ENCODE measurements around the gene DIPK2A. TPM values are rescaled to one million over a fixed set of nuclear protein-coding genes. Genes with fewer than 3 reads are reported as not detected.

DIPK2A gene
- total RNA-seq, 1 donor from 2014 or later, result 52.0 TPM

DNA sequence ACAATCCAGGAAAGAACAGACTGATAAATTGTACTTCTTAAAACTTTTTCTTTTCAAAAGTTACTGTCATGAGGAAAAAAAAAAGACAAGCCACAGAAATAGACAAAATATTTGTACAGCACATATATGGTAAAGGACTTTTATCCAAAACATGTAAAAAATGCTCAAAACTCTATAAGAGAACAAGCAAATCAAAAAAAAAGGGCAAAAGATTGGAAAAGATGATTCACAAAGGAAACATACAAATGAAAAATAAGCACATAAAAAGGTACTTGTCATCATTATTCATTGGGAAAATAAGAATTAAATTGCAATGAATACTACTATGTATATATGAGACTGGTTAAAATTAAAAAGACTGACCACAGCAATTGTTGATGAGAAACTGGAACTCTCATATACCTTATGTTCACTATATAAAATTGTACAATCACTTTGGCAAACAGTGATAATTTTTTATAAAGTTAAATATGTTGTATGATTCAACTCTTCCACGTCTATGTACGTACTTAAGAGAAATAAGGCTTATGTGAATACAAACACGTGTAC lies 39.7 kb downstream of the DIPK2A start:
- no peak overlapping the region for H3K4me3 Mint-ChIP-seq
- no peaks in the 10 kb centered on the region for H3K27me3 Mint-ChIP-seq (ENCODE audit: low read depth)
- TF ChIP-seq, protein P1, sequence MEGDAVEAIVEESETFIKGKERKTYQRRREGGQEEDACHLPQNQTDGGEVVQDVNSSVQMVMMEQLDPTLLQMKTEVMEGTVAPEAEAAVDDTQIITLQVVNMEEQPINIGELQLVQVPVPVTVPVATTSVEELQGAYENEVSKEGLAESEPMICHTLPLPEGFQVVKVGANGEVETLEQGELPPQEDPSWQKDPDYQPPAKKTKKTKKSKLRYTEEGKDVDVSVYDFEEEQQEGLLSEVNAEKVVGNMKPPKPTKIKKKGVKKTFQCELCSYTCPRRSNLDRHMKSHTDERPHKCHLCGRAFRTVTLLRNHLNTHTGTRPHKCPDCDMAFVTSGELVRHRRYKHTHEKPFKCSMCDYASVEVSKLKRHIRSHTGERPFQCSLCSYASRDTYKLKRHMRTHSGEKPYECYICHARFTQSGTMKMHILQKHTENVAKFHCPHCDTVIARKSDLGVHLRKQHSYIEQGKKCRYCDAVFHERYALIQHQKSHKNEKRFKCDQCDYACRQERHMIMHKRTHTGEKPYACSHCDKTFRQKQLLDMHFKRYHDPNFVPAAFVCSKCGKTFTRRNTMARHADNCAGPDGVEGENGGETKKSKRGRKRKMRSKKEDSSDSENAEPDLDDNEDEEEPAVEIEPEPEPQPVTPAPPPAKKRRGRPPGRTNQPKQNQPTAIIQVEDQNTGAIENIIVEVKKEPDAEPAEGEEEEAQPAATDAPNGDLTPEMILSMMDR (IDR thresholded peaks at IDR 0.05; ENCODE audit: unreplicated experiment), result no peak
- DNase-seq (ENCODE audit: low spot score in 2 of 2, unreplicated experiment in 2 of 2), result no peak
- no peaks in the 10 kb centered on the region for H3K4me1 Mint-ChIP-seq
- no peaks in the 10 kb centered on the region for H3K36me3 Mint-ChIP-seq
- no peaks in the 10 kb centered on the region for H3K9me3 Mint-ChIP-seq
- H3K27ac Mint-ChIP-seq, result no peak overlapping the region

DNA sequence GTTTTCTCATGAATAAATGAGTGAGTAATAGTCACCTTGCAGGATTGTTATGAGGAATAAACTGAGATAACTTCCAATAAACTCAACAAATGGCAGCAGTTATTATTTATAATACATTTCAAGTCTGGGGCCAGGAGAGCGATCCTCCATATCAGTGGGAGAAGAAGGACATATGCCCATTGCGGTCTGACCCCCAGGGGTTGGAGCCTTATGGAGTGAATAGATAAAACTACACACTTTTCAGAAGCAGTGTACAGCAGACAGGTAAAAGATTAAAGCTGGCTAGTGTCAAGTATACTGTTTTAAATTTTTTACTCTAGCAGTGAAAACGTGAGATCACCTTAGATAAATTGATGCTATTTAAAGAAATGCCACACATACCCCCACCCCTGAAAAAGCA lies 43.5 kb downstream of the DIPK2A start:
- Mint-ChIP-seq H3K4me3 (no peak overlapping the region), H3K27me3 (ENCODE audit: low read depth) (no peaks in the 10 kb centered on the region)
- no peak for DNase-seq (ENCODE audit: low spot score in 2 of 2, unreplicated experiment in 2 of 2)

GRCh38 chr3:144018776-144019175 lies 47.2 kb downstream of the DIPK2A start:
- H3K27me3 Mint-ChIP-seq (ENCODE audit: low read depth), result no peaks in the 10 kb centered on the region
- peaks cover 6% of the 10 kb centered on the region for H3K36me3 Mint-ChIP-seq
- peaks cover 20% of the 10 kb centered on the region for H3K9me3 Mint-ChIP-seq
- no peak for DNase-seq (ENCODE audit: low spot score in 2 of 2, unreplicated experiment in 2 of 2)
- TF ChIP-seq, protein P1 (IDR thresholded peaks at IDR 0.05; ENCODE audit: unreplicated experiment), result no peak
- H3K4me3 Mint-ChIP-seq, result no peak overlapping the region
- H3K4me1 Mint-ChIP-seq, result no peaks in the 10 kb centered on the region
- no peak overlapping the region for H3K27ac Mint-ChIP-seq

More for the DNA sequence above, 43.5 kb downstream of the DIPK2A start:
- H3K36me3 Mint-ChIP-seq, result peaks cover 6% of the 10 kb centered on the region
- no peak overlapping the region for H3K27ac Mint-ChIP-seq
- no peaks in the 10 kb centered on the region for H3K4me1 Mint-ChIP-seq
- peaks cover 12% of the 10 kb centered on the region for H3K9me3 Mint-ChIP-seq
- TF ChIP-seq, protein P1 (IDR thresholded peaks at IDR 0.05; ENCODE audit: unreplicated experiment), result no peak

Other genes with a start within 250 kb of the DIPK2A start
- gene SLC9A9, start 123.4 kb upstream of the DIPK2A start, total RNA-seq, result 2.7 to 4.2 TPM (median 3.8 TPM) in 3 replicates

Data from mesothelial cell of epicardium (in vitro differentiated cells).